IMR-90 (cell line): ENCODE measurements around the gene ZNRD2.

ENCODE experiments used
- BHLHE40 ChIP-seq: fragments of 150-350 bp; IDR thresholded peaks from 2 replicates; pipeline ENCODE4 v1.6.1; 2016; ENCODE audit warnings: mild to moderate bottlenecking, low read depth, low read length
- CEBPB ChIP-seq: IDR thresholded peaks from 2 replicates; pipeline ENCODE4 v1.6.1; 2012; ENCODE audit warnings: low read depth, low read length, improper control_type of control experiment
- CTCF ChIP-seq: conservative IDR thresholded peaks from 2 replicates; pipeline ENCODE4 v1.5.1; 2012; ENCODE audit warnings: mild to moderate bottlenecking, low read depth, low read length, improper control_type of control experiment
- ELK1 ChIP-seq: fragments of 150-350 bp; IDR thresholded peaks from 2 replicates; pipeline ENCODE4 v1.6.1; 2016; ENCODE audit warnings: low read depth, mild to moderate bottlenecking, low read length, moderate library complexity, borderline replicate concordance
- FOS ChIP-seq: fragments of 150-350 bp; IDR thresholded peaks from 2 replicates; pipeline ENCODE4 v1.6.1; 2016; ENCODE audit warnings: low read depth, low read length
- MAFK ChIP-seq: IDR thresholded peaks from 2 replicates; pipeline ENCODE4 v1.6.1; 2012; ENCODE audit warnings: low read depth, low read length, improper control_type of control experiment
- MXI1 ChIP-seq: IDR thresholded peaks from 2 replicates; pipeline ENCODE4 v1.6.1; 2012; ENCODE audit warnings: low read depth, mild to moderate bottlenecking, low read length, moderate library complexity, borderline replicate concordance
- POLR2A ChIP-seq: IDR thresholded peaks from 2 replicates; pipeline ENCODE4 v1.6.1; 2012; ENCODE audit warnings: mild to moderate bottlenecking, low read depth, low read length
- RAD21 ChIP-seq: IDR thresholded peaks from 2 replicates; pipeline ENCODE4 v1.6.1; 2012; ENCODE audit warnings: low read length, improper control_type of control experiment
- RFX5 ChIP-seq: IDR thresholded peaks from 2 replicates; pipeline ENCODE4 v1.8.0; 2012; ENCODE audit warnings: low read depth, mild to moderate bottlenecking, low read length, moderate library complexity
- SMC3 ChIP-seq: fragments of 150-350 bp; IDR thresholded peaks from 2 replicates; pipeline ENCODE4 v1.6.1; 2016; ENCODE audit warnings: low read depth, mild to moderate bottlenecking, antibody characterized with exemption, low read length, moderate library complexity
- USF2 ChIP-seq: fragments of 150-350 bp; IDR thresholded peaks from 2 replicates; pipeline ENCODE4 v1.6.1; 2017; ENCODE audit warnings: mild to moderate bottlenecking, antibody characterized with exemption, low read length, low read depth

DNA sequence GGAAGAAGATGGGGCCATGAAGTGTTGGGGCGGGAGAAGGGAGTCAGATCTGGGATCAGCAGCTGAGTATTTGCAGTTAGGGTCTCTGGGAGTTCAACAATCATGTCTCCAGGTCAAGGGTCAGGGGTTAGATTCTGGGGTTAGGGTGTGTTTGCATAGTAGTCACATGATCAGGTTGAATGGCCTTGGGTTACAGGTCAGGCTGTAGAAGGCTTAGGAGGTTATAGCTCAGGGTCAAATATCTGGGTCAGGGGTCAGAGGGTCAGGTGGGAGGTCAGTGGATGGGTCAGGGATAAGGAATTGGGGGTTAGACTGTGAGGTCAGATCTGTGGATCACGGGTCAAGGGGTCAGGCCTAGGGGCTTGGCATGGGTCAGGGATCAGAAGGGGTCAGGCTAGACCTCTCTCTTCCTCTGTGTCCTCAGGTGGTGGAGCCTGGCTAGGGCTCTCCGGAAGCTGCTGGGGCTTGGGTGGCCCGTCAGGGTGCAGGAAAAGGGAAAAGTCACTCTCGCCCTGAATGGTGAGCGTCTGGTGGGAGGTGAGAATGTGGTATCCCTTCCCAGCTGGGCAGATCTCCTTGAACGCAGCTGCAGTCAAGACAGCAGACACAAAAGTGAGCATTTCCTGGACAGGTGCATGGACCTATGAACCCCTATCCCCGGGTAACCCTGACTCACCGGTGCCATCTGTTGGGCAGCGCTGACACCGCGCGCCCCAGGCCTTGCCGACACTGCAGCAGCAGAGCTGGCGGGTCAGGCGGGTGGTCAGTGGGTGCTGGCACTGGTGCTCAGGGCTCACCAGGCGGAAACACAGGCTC lies 18.5 kb upstream of the ZNRD2 start:
- TF ChIP-seq POLR2A (no peak), CTCF (peak; percentile 34; the same call in 1 of the 2 replicates), RAD21 (no peak), FOS (no peak), BHLHE40 (no peak), CEBPB (no peak), MAFK (no peak), SMC3 (no peak), RFX5 (no peak), USF2 (no peak), ELK1 (no peak), MXI1 (no peak)
